ENCODE results near the gene SGSM2.

SGSM2 gene

GRCh38 chr17:2379489-2380225 is 42.4 kb downstream of the SGSM2 start:
- Histone ChIP-seq H3K27me3 (ENCODE audit: low read length) (no peaks in the 10 kb centered on the region), H2AFZ (ENCODE audit: low read depth, low read length, severe bottlenecking) (no peak overlapping the region), H3K4me3 (ENCODE audit: insufficient read depth, low read length, poor library complexity, severe bottlenecking) (no peak overlapping the region), H3K9me2 (replicated peaks; ENCODE audit: insufficient read depth, low read length) (no peaks in the 10 kb centered on the region), H3K79me2 (ENCODE audit: insufficient read depth, low read length) (no peaks in the 10 kb centered on the region), H3K4me2 (ENCODE audit: low read depth, low read length, poor library complexity, severe bottlenecking) (no peak overlapping the region), H3K36me3 (ENCODE audit: low read length) (no peaks in the 10 kb centered on the region), H3K27ac (ENCODE audit: low read depth, low read length) (no peak overlapping the region), H3K9ac (ENCODE audit: low read length) (no peak overlapping the region), H3K9me3 (ENCODE audit: insufficient read depth, low read length) (no peaks in the 10 kb centered on the region), H3F3A (ENCODE audit: insufficient read depth) (no peaks in the 10 kb centered on the region), H4K20me1 (ENCODE audit: low read depth, low read length) (no peaks in the 10 kb centered on the region)
- no peak for TF ChIP-seq EZH2phosphoT487 (conservative IDR thresholded peaks at IDR 0.05; ENCODE audit: low read length)
- TF ChIP-seq, protein P1, sequence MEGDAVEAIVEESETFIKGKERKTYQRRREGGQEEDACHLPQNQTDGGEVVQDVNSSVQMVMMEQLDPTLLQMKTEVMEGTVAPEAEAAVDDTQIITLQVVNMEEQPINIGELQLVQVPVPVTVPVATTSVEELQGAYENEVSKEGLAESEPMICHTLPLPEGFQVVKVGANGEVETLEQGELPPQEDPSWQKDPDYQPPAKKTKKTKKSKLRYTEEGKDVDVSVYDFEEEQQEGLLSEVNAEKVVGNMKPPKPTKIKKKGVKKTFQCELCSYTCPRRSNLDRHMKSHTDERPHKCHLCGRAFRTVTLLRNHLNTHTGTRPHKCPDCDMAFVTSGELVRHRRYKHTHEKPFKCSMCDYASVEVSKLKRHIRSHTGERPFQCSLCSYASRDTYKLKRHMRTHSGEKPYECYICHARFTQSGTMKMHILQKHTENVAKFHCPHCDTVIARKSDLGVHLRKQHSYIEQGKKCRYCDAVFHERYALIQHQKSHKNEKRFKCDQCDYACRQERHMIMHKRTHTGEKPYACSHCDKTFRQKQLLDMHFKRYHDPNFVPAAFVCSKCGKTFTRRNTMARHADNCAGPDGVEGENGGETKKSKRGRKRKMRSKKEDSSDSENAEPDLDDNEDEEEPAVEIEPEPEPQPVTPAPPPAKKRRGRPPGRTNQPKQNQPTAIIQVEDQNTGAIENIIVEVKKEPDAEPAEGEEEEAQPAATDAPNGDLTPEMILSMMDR (IDR thresholded peaks at IDR 0.05; ENCODE audit: insufficient read depth, low read length, poor library complexity, severe bottlenecking), result no peak

- H3K9ac ChIP-seq (ENCODE audit: low read length), result no peak overlapping the region
- TF ChIP-seq, protein P1 (IDR thresholded peaks at IDR 0.05; ENCODE audit: insufficient read depth, low read length, poor library complexity, severe bottlenecking), result no peak
- TF ChIP-seq EZH2phosphoT487 (conservative IDR thresholded peaks at IDR 0.05; ENCODE audit: low read length), result no peak
- H2AFZ ChIP-seq (ENCODE audit: low read depth, low read length, severe bottlenecking), result no peak overlapping the region
- H3K4me2 ChIP-seq (ENCODE audit: low read depth, low read length, poor library complexity, severe bottlenecking), result no peak overlapping the region
- no peaks in the 10 kb centered on the region for H3K27me3 ChIP-seq (ENCODE audit: low read length)
- H3K9me3 ChIP-seq (ENCODE audit: insufficient read depth, low read length), result no peaks in the 10 kb centered on the region
- no peak overlapping the region for H3K4me3 ChIP-seq (ENCODE audit: insufficient read depth, low read length, poor library complexity, severe bottlenecking)
- no peaks in the 10 kb centered on the region for H3F3A ChIP-seq (ENCODE audit: insufficient read depth)
- no peaks in the 10 kb centered on the region for H3K36me3 ChIP-seq (ENCODE audit: low read length)
- H3K27ac ChIP-seq (ENCODE audit: low read depth, low read length), result no peak overlapping the region
- H3K9me2 ChIP-seq (replicated peaks; ENCODE audit: insufficient read depth, low read length), result no peaks in the 10 kb centered on the region
- H3K79me2 ChIP-seq (ENCODE audit: insufficient read depth, low read length), result no peaks in the 10 kb centered on the region
- no peaks in the 10 kb centered on the region for H4K20me1 ChIP-seq (ENCODE audit: low read depth, low read length)
Measured at GRCh38 chr17:2380226-2380922, 43.1 kb downstream of the SGSM2 start.

GRCh38 chr17:2380950-2381649 is 43.8 kb downstream of the SGSM2 start:
- Histone ChIP-seq H3K4me3 (ENCODE audit: insufficient read depth, low read length, poor library complexity, severe bottlenecking) (no peak overlapping the region), H3K9me3 (ENCODE audit: insufficient read depth, low read length) (no peaks in the 10 kb centered on the region), H2AFZ (ENCODE audit: low read depth, low read length, severe bottlenecking) (no peak overlapping the region), H3K27ac (ENCODE audit: low read depth, low read length) (no peak overlapping the region), H3K36me3 (ENCODE audit: low read length) (no peaks in the 10 kb centered on the region), H4K20me1 (ENCODE audit: low read depth, low read length) (no peaks in the 10 kb centered on the region), H3F3A (ENCODE audit: insufficient read depth) (no peaks in the 10 kb centered on the region), H3K27me3 (ENCODE audit: low read length) (no peaks in the 10 kb centered on the region), H3K79me2 (ENCODE audit: insufficient read depth, low read length) (no peaks in the 10 kb centered on the region), H3K4me2 (ENCODE audit: low read depth, low read length, poor library complexity, severe bottlenecking) (no peak overlapping the region), H3K9me2 (replicated peaks; ENCODE audit: insufficient read depth, low read length) (no peaks in the 10 kb centered on the region), H3K9ac (ENCODE audit: low read length) (no peak overlapping the region)
- no peak for TF ChIP-seq EZH2phosphoT487 (conservative IDR thresholded peaks at IDR 0.05; ENCODE audit: low read length)
- TF ChIP-seq, protein P1 (IDR thresholded peaks at IDR 0.05; ENCODE audit: insufficient read depth, low read length, poor library complexity, severe bottlenecking), result no peak
